ENCODE data around the gene XRN1. TPM values are rescaled to one million over a fixed set of nuclear protein-coding genes. Genes with fewer than 3 reads are reported as not detected.

Gene XRN1
- total and polyA plus RNA-seq, 9 donors = 7.6 to 49.9 (median 42.4) TPM

- DNase-seq = no peak
- intact Hi-C loops (cut with DNase I) = no loop called here
- Histone ChIP-seq H3K4me3 (no peak overlapping the region), H3K27ac (no peak overlapping the region), H3K9me3 (no peaks in the 10 kb centered on the region), H3K4me1 (ENCODE audit: insufficient read depth) (no peaks in the 10 kb centered on the region), H3K27me3 (no peaks in the 10 kb centered on the region), H3K36me3 (no peaks in the 10 kb centered on the region)
- 93 to 98% (median 95%) methylated on average over 5 of the region's 5 CpGs for WGBS, 3 donors
- TF ChIP-seq POLR2A (IDR thresholded peaks at IDR 0.05) = no peak
- no peak for TF ChIP-seq CTCF (IDR thresholded peaks at IDR 0.05)
- TF ChIP-seq EP300 (IDR thresholded peaks at IDR 0.05) = no peak
Observed at GRCh38 chr3:142489572-142490323, 41.9 kb upstream of the XRN1 start.

- no peak for DNase-seq
- peaks cover 0 to 8% of the 10 kb centered on the region in 2 donors for H3K9me3 ChIP-seq
- H3K36me3 ChIP-seq = no peaks in the 10 kb centered on the region
- no peaks in the 10 kb centered on the region for H3K4me1 ChIP-seq (ENCODE audit: insufficient read depth)
- intact Hi-C loops (cut with DNase I) = no loop called here
- WGBS, 3 donors = 97 to 98% (median 97%) methylated on average over 4 of the region's 4 CpGs
- H3K4me3 ChIP-seq = no peak overlapping the region
- no peaks in the 10 kb centered on the region for H3K27me3 ChIP-seq
- TF ChIP-seq CTCF (IDR thresholded peaks at IDR 0.05) = no peak
- H3K27ac ChIP-seq = no peak overlapping the region
Observed at GRCh38 chr3:142484912-142485435, 37.1 kb upstream of the XRN1 start.

- intact Hi-C loops (cut with DNase I) = no loop called here
- TF ChIP-seq CTCF (IDR thresholded peaks at IDR 0.05) = no peak
- TF ChIP-seq POLR2A (IDR thresholded peaks at IDR 0.05) = no peak
- TF ChIP-seq EP300 (IDR thresholded peaks at IDR 0.05) = no peak
Observed at GRCh38 chr3:142481196-142481595, 33.4 kb upstream of the XRN1 start.

GRCh38 chr3:142470826-142471225 is 23.0 kb upstream of the XRN1 start:
- Histone ChIP-seq H3K9me3 (no peaks in the 10 kb centered on the region), H3K27me3 (no peaks in the 10 kb centered on the region), H3K4me3 (no peak overlapping the region), H3K27ac (no peak overlapping the region), H3K36me3 (no peaks in the 10 kb centered on the region), H3K4me1 (ENCODE audit: insufficient read depth) (no peaks in the 10 kb centered on the region)
- intact Hi-C loops (cut with DNase I) = no loop called here
- TF ChIP-seq EP300 (IDR thresholded peaks at IDR 0.05) = no peak
- TF ChIP-seq CTCF (IDR thresholded peaks at IDR 0.05) = no peak
- TF ChIP-seq POLR2A (IDR thresholded peaks at IDR 0.05) = no peak
- DNase-seq = no peak
- WGBS, 3 donors = 93 to 97% (median 94%) methylated on average over 4 of the region's 4 CpGs

More at GRCh38 chr3:142481196-142481595, 33.4 kb upstream of the XRN1 start:
- 96 to 100% (median 98%) methylated on average over 2 of the region's 2 CpGs for WGBS, 3 donors
- Histone ChIP-seq H3K27me3 (no peaks in the 10 kb centered on the region), H3K9me3 (peaks cover 0 to 8% of the 10 kb centered on the region in 2 donors), H3K36me3 (no peaks in the 10 kb centered on the region), H3K4me3 (no peak overlapping the region), H3K27ac (no peak overlapping the region), H3K4me1 (ENCODE audit: insufficient read depth) (no peaks in the 10 kb centered on the region)
- DNase-seq = no peak
